ENCODE measurements around the gene TULP3. TPM values are rescaled to one million over a fixed set of nuclear protein-coding genes. Genes with fewer than 3 reads are reported as not detected.

TULP3 gene
- total and polyA plus RNA-seq, 2 of the 8 experiments (the other 6 are each of a cell fraction or from before 2014, with no cell fraction given) = 18.4 to 21.2 TPM

DNA sequence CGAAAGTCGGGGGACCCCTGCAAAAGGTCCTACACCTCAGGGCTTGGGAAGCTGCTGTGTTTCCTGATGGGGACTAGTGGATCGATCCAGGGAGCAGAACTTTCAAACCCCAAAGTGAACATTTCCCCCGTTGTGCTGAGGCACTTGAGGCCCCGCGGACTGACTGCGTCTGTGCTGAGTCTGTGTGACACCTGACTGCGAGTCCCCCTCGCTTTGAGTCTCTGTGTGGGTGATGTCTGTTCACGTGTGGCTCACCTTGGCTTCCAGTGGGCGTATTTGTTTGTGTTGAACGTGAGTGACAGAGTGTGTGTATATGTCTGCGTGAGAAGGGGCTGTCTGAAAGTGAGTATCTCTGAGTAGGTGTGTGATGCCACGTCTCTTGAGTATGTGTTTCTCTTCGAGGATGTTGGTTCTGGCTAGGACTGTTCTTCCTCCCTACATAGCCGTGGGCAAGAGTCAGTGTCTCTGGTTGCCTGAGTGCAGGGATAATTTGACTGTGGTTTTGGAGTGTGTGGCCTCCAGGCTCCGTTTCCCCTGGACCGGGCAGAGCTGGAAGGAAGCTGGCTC, 69.8 kb downstream of the TULP3 start:
- DNase-seq (ENCODE audit: low read depth in 1 of 2, low spot score in 2 of 2) = peak in 1 of 2 experiments; percentile 57
- WGBS, 2 experiments (ENCODE audit: extremely low coverage in 1 of 2, insufficient coverage in 1 of 2, insufficient read length in 1 of 2, insufficient replicate concordance in 2 of 2, low coverage in 1 of 2, low lambda C conversion rate in 2 of 2, missing lambda C conversion rate in 1 of 2) = 4% methylated on average over 18 of the region's 18 CpGs; no CpG with 5 or more reads in 1 of the 2 experiments
- no peak for TF ChIP-seq RAD21 (IDR thresholded peaks at IDR 0.05 in 1 of 2, conservative IDR thresholded peaks at IDR 0.05 in 1 of 2; ENCODE audit: low read depth in 2 of 2, low read length in 2 of 2)
- TF ChIP-seq POLR2AphosphoS5 (IDR thresholded peaks at IDR 0.05; ENCODE audit: low read depth, low read length) = no peak
- no peak for TF ChIP-seq SP1 (IDR thresholded peaks at IDR 0.05; ENCODE audit: low read depth, low read length)
- TF ChIP-seq SIN3A (conservative IDR thresholded peaks at IDR 0.05 in 1 of 2, IDR thresholded peaks at IDR 0.05 in 1 of 2; ENCODE audit: low read depth in 1 of 2, low read length in 2 of 2) = peak in 1 of 2 experiments; percentile 9; a peak in 1 of 4 replicates
- no peak for TF ChIP-seq CHD2 (IDR thresholded peaks at IDR 0.05; ENCODE audit: low read length)
- no peak for TF ChIP-seq EZH2 (IDR thresholded peaks at IDR 0.05; ENCODE audit: low read depth, low read length, severe bottlenecking)
- TF ChIP-seq ASH2L (IDR thresholded peaks at IDR 0.05; ENCODE audit: low read length) = no peak
- TF ChIP-seq CBX5 (IDR thresholded peaks at IDR 0.05; ENCODE audit: low read depth, low read length) = no peak
- TF ChIP-seq SAP30 (IDR thresholded peaks at IDR 0.05; ENCODE audit: insufficient read depth, insufficient replicate concordance, low read length) = no peak
- TF ChIP-seq SIRT6 (IDR thresholded peaks at IDR 0.05; ENCODE audit: low read length) = no peak

More for the DNA sequence above, 69.8 kb downstream of the TULP3 start:
- no peak for FAIRE-seq
- H2AFZ ChIP-seq (ENCODE audit: low read length) = no peak overlapping the region
- peaks cover 6% of the 10 kb centered on the region; the same call in 1 of the 2 replicates for H3K79me1 ChIP-seq (ENCODE audit: low read depth, low read length)
- no peak overlapping the region for H2AK5ac ChIP-seq (ENCODE audit: low read depth, low read length)
- peaks cover 11 to 40% (median 22%) of the 10 kb centered on the region in 4 experiments for H3K4me1 ChIP-seq (replicated peaks in 1 of 4; ENCODE audit: control insufficient read depth in 3 of 4, insufficient read depth in 4 of 4, low read length in 3 of 4)
- peak overlapping the region in 3 of 4 experiments; percentile 35 to 90 (median 68); a peak in 6 of 7 replicates for H3K9ac ChIP-seq (replicated peaks in 1 of 4; ENCODE audit: extremely low read depth in 1 of 4, low read depth in 3 of 4, low read length in 3 of 4)
- peaks cover 3 to 11% of the 10 kb centered on the region in 2 experiments for H4K20me1 ChIP-seq (replicated peaks in 1 of 2; ENCODE audit: control insufficient read depth in 1 of 2, insufficient read depth in 2 of 2, low read length in 2 of 2)
- no peak overlapping the region for H3K27ac ChIP-seq (ENCODE audit: low read depth, low read length)
- H3K4me2 ChIP-seq (ENCODE audit: insufficient read depth in 1 of 2, low read depth in 2 of 2, low read length in 2 of 2) = peak overlapping the region; percentile 97 to 99
- peak overlapping the region; percentile 96; the same call in 1 of the 2 replicates for H2BK5ac ChIP-seq (ENCODE audit: low read depth, low read length)
- no peaks in the 10 kb centered on the region for H3K9me3 ChIP-seq (ENCODE audit: insufficient read depth in 2 of 2, low read depth in 1 of 2, low read length in 1 of 2)
- peak overlapping the region; percentile 58 for H3K4ac ChIP-seq (replicated peaks; ENCODE audit: insufficient read length, low read depth, low read length)
- H2BK12ac ChIP-seq (ENCODE audit: low read depth, low read length) = peak overlapping the region; percentile 92; the same call in 1 of the 2 replicates
- no peak overlapping the region for H4K91ac ChIP-seq (replicated peaks; ENCODE audit: insufficient read length, low read length)
- H4K5ac ChIP-seq (ENCODE audit: insufficient read length, low read depth, low read length) = no peak overlapping the region
- H2BK15ac ChIP-seq (ENCODE audit: low read length) = peak overlapping the region; percentile 90; the same call in 1 of the 2 replicates
- H4K8ac ChIP-seq (ENCODE audit: extremely low read depth, insufficient read depth, low read length) = no peak overlapping the region
- peaks cover 18 to 56% of the 10 kb centered on the region in 2 experiments for H3K79me2 ChIP-seq (ENCODE audit: control insufficient read depth in 1 of 2, insufficient read depth in 2 of 2, low read length in 2 of 2)
- no peak overlapping the region for H3K23ac ChIP-seq (ENCODE audit: insufficient read length)
- no peak overlapping the region for H3K56ac ChIP-seq (replicated peaks; ENCODE audit: insufficient read length, low read depth, low read length)
- no peaks in the 10 kb centered on the region for H3K36me3 ChIP-seq (ENCODE audit: control insufficient read depth in 2 of 4, insufficient read depth in 4 of 4, low read length in 3 of 4)
- CTCF ChIA-PET (ENCODE audit: partially characterized antibody) = interaction anchor here (1.0 to 1.8 kb wide), 11 partner anchors 13 to 106 kb away, joined by 3 to 6 read pairs (median 5); no protein-coding TSS in a partner anchor
- H3K23me2 ChIP-seq (ENCODE audit: low read depth, low read length) = peaks cover 27% of the 10 kb centered on the region
- POLR2A ChIA-PET (ENCODE audit: partially characterized antibody) = interaction anchor here (0.6 to 6.1 kb wide), 31 partner anchors 9 to 531 kb away, joined by 3 to 37 read pairs (median 4); partner anchors contain the start of genes PRMT8 and TULP3
- peak overlapping the region; percentile 97 for H3K18ac ChIP-seq (ENCODE audit: extremely low read depth, low read length)
- H3K14ac ChIP-seq (ENCODE audit: insufficient read length) = no peak overlapping the region
- peaks cover 0 to 6% (median 3%) of the 10 kb centered on the region in 4 experiments; a peak in 4 of 7 replicates for H3K27me3 ChIP-seq (replicated peaks in 1 of 4; ENCODE audit: control insufficient read depth in 3 of 4, extremely low read depth in 1 of 4, insufficient read depth in 3 of 4, low read length in 3 of 4)
- no peak overlapping the region; the same call in 1 of the 2 replicates for H2BK20ac ChIP-seq (ENCODE audit: low read length)
- peak overlapping the region; percentile 58 to 87 (median 72) for H3K4me3 ChIP-seq (ENCODE audit: extremely low read depth in 1 of 4, insufficient read depth in 2 of 4, low read depth in 3 of 4, low read length in 4 of 4)
- no peak overlapping the region for H2BK120ac ChIP-seq (replicated peaks; ENCODE audit: low read depth, low read length)
